Superior temporal gyrus (tissue), 1 donor: ENCODE data around the gene MAX.
"Not testable (repeated sequence)": the region's sequence is repeated elsewhere in the genome, so short reads cannot be mapped to it uniquely, and the experiment has no call there.

Experiments
- DNase-seq: peaks from one replicate; pipeline ENCODE4 v3.0.0-alpha.2; 2016; ENCODE audit errors: extremely low spot score

Gene MAX

GRCh38 chr14:65104791-65105190 lies 2.5 kb upstream of the MAX start:
- no peak for DNase-seq

- DNase-seq: no peak
Measured at GRCh38 chr14:65103150-65103760, 938 bp upstream of the MAX start.

GRCh38 chr14:65101631-65102440 lies 481 bp downstream of the MAX start:
- no peak for DNase-seq

GRCh38 chr14:65100922-65101541 lies 1.3 kb downstream of the MAX start:
- DNase-seq: no peak

- no peak for DNase-seq
Measured at GRCh38 chr14:65098586-65098985, 3.7 kb downstream of the MAX start.

DNA sequence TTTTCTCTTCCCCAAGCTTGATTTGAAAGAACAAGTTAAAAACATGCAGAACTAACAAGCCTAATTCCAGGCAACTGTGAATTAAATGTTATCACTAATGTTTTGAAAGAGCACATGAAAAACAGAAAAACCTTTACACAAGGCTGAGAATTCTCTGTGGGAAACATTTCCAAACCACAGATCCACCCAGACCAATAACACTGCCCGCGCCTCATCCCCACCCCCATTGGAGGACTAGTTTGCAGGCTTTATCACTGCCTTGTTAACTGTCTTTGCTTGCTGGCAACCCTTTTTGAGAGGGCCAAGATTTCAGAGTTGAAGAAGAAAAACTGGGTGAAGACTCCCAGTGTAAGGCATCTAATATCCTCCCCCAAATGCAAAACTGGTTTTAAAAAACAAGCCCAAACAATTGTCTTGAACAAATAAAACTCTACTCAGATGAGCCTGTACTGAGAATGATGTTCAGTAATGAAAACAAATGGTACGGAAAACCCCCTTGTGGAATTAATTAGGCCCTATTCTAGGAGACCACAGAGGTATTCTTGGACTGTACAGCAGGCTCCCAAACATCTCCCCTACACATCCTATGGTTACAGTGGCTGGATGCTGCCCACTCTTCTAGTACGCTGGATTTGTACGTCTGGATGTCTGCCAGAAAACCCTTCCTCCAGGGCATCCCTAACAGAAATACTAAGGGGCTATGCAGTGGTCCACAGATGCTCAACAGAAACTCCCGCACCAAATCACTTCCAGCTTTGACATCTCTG lies 5.8 kb downstream of the MAX start:
- DNase-seq: no peak

- peak; percentile 67 for DNase-seq
Measured at GRCh38 chr14:65095633-65096205, 6.6 kb downstream of the MAX start.

GRCh38 chr14:65092349-65092748 lies 10.0 kb downstream of the MAX start:
- no peak for DNase-seq

DNA sequence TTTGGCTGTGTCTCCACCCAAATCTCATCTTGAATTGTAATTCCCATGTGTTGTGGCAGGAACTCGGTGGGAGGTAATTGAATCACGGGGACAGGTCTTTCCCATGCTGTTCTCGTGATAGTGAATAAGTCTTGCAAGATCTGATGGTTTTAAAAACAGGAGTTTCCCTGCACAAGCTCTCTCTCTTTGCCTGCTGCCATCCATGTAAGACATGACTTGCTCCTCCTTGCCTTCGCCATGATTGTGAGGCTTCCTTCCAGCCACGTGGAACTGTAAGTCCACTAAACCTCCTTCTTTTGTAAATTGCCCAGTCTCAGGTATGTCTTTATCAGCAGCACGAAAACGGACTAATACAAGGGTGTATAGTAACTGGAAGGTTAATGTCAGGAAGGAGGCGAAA lies 14.5 kb downstream of the MAX start:
- DNase-seq: not testable (repeated sequence)

GRCh38 chr14:65086686-65087085 lies 15.6 kb downstream of the MAX start:
- DNase-seq: not testable (repeated sequence)

- no peak for DNase-seq
Measured at GRCh38 chr14:65084554-65085505, 17.5 kb downstream of the MAX start.

GRCh38 chr14:65082930-65083329 lies 19.4 kb downstream of the MAX start:
- no peak for DNase-seq

DNA sequence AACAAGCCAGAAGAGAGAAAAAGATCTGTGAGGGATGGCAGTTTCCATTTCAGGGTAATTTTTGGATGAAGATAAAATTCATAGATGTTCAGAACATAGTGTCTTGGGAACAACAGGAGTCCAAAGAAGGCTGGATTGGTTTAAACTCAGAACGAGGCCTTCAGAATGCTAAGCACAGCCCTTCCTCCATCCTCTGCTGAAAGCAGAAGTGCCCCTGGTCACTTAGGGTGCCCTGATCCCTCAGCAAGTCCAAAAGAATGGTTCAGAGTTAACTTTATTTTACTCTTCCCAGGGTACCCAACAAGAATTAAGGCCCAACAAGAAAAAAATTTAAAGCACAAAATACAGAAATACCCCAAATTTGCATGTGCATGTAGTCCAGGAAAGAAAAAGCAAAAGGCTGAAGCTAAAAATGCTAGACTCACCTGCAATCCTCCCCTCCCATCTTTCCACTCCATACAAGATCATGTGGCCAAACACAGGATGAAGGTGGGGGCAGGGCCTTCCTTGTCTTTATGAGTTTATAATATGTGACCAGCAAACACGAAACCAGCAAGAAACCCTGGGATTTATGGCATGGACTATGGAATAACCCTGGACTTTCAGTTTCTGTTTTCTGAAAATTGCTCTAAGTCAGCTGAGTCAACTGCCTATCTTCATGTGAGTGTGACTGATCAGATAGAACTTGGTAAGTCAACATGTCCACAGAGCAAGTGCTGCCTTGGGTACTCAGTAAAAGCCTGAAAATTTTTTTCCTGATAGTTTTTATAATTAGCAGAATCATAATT lies 21.2 kb downstream of the MAX start:
- peak; percentile 38 for DNase-seq

DNA sequence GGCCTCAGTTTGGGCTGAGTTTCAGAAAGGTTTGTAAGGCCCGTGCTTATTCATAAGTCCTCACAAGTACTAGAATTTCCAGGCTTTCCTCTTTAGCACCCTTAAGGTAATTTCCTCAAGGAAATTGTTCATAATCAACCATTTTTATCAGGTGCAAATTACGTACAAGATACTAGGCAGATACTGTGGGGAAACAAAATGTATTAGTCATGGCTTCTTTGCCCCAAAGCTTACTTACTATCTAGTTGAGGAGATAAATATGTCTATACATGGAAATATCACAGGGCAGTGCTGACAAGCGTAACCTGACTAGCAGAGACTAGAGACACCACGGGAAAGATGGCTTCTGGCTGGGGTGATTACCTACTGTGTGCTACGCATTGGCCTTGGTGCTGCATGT lies 22.5 kb downstream of the MAX start:
- no peak for DNase-seq

GRCh38 chr14:65079201-65079600 lies 23.1 kb downstream of the MAX start:
- DNase-seq: no peak

DNA sequence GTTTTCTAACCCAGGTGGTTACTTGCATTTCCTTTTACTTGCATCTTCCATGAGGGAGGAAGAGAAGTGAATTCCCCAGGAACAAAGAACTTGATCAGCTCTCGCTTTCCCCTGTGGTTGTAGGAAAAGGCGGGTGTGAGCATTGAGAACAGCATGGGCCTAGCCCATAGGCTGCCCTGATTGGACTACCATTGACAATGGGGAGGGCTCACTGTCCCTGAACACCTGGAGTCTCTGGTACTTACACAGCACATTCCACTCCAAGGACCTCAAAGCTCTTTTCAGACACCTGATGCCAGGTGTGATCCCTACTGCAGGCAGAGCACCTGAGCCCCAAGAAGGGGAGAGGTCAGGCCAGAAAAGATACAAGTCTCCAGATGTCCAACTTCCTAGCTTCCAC lies 25.0 kb downstream of the MAX start:
- no peak for DNase-seq

DNA sequence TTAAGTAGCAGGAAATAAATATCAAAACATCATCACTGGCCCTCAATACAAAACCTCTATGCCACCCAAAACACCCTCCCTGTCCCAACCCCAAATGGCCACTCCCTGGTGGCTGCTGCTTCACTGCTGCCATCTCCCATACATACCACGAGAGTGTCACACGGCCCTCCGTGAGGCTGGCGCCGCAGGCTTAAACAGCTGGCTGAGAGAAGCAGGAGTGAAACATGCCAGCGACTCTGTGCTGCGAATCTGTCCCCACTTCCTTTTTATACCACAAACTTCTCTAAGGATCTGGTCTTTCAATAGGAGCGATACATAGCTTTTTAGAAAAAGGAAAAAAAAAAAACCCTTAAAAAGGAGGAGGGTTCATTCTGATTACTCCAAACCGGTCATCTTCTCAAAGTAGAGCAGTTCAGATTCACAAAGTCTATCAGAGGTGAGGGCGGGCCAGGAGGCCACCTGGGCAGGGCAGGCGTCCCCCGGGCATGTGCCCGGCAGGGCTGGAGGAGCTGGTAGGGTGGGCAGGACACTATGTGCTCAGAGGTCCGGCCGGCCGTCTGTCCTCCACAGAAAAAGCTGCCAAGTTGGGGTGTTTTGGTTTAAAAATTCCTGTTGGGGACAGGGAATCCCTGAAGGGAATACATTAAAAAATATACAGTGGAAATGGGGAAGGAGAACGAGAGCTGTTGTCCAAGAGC lies 26.5 kb downstream of the MAX start:
- no peak for DNase-seq

GRCh38 chr14:65074449-65075150 lies 27.7 kb downstream of the MAX start:
- DNase-seq: no peak
